GM18517 (cell line): Measurements from ENCODE around the gene OSBPL10.

Source experiments
- ATAC-seq: cut with Tn5 transposase; IDR thresholded peaks from one replicate; pipeline ENCODE4 v1.9.1; 2021; ENCODE audit warnings: mild to moderate bottlenecking, moderate library complexity; ENCODE audit not compliant: unreplicated experiment

Gene OSBPL10

DNA sequence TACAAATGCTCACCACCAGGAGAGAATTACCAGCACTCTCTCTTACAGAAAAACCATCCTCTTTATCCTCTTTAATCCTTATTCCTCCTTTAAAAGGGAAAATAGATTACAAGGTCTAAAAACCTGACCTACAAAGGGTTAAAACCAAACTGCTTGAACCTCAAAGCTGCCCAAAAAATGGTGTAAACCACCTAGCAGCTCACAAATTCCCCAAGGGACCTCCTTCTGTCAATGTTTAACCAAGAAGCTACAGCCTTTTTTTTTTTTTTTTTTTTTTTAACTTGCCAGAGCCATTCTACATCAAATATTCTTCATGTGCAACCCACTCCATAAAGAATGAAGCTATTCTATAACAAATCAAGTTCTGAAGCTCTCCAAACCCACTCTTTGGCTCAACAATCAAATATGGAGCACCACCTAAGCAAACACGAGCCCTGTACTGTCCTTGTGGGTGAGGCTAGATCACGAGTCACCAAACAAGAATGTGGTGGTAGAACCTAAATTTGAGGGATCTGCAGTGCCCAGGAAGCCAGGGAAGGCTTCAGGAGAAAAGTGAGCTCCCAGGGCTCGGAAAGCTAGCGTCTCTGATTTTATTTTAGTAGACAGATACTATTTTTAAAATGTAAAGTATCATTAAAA is 20.1 kb downstream of the OSBPL10 start:
- ATAC-seq, result peak; percentile 66

DNA sequence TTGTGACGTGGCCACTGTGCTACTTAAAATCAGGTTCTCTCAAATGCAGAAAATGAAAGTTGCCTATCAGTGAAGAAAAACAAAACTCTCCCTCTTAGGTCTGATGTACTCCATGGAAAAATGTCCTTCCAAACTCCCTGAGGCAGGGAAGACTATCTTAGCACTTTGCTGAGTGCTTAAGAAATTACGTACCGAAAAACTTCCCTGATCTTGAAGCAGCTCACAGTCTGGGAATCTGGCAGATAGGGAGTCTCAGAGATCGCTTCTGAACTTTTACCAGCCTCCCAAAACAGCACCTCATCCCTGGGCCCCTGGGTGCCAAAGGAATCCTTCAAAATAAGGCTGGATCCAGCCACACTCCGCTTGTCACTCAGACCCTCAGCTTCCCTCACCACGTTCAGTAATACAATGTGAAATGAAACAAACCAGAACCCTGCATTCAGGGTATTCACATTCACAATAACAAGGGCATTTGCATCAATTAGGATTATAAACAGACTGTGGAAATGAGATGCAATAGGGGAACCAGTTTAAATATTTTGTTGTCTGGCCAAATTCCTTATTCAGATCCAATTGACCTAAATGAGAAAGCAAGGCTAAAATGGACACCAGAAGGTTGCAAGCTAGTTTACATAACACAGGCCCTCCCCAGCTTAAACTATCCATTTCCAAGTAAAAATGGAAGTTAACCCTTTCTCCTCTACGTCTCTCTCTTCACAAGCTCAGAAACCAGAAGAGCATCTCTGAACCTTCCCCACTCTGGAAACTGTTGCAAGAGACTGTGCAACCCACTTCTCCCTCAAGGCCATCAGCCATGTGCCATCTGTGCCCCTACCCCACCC is 20.9 kb downstream of the OSBPL10 start:
- ATAC-seq, result peak; percentile 33

- ATAC-seq, result no peak
Measured at GRCh38 chr3:31959251-31959650, 21.8 kb downstream of the OSBPL10 start.

- no peak for ATAC-seq
Measured at GRCh38 chr3:31958701-31959152, 22.3 kb downstream of the OSBPL10 start.

DNA sequence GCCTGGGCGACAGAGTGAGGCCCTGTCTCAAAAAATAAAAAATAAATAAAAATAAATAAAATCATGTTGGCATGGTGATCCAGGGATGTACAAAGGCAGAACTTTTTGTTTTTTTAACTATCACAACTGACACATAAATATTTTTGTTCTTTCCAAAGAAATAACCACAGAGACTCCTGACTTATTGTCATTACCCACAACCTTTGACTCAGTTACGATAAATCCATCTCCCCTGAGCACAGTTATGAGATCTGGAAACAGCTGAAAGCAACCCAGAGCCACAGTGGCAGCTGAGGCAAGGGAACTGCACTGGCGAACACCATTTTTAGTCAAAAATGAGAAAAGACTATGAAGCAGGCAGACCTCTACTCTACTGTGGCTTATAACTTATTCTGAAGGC is 24.0 kb downstream of the OSBPL10 start:
- ATAC-seq, result no peak

GRCh38 chr3:31955581-31955980 is 25.5 kb downstream of the OSBPL10 start:
- ATAC-seq, result no peak

DNA sequence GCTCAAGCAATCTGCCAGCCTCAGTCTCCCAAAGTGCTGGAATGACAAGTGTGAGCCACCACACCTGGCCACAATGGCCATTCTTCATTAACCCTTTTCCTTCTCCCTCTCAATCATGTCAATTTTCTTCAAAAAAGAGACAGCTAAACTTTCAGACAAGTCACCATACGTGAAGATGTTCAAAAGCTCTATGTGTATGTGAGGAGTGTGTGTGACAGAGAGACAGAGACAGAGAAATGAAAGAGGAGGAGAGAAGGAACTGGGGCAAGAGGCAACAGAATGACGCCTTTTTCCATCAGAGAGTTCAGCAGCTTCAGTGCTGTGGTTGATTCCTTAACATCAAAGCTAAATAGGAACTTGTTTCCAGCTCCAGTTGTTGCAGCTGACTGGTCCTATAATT is 27.4 kb downstream of the OSBPL10 start:
- ATAC-seq, result no peak

DNA sequence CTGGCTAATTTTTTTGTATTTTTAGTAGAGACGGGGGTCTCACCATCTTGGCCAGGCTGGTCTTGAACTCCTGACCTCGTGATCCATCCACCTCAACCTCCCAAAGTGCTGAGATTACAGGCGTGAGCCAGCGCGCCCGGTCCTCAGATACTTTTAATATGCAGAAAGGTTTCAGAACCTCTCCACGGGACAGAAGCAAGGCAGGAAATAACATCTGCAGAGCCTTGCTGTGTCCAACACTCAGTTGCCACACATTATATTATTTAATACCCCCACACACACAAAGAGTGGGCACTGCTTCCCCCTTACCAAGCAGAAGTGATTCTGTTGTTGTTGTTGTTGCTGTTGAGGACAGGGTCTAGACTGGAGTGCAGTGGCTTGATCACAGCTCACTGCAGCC is 28.0 kb downstream of the OSBPL10 start:
- ATAC-seq, result no peak

DNA sequence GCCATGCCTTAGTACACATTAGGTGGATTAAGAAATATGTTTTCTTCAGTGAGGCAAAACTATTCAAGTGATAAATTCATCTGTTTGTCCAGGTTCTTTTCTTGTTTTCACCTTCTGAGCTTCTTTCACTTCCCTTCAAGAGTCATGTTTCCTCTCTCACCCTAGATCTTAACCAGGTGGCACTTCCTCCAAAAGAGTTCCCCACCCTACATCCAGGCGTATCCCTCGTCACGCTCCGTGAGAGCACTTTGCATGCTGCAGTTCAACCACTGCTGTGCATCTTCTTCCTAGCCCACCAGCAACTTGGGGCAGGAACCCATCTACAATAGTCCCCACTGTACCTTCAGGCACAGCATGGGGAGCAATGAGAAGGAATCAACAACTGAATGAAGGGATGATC is 28.9 kb downstream of the OSBPL10 start:
- ATAC-seq, result peak; percentile 88

DNA sequence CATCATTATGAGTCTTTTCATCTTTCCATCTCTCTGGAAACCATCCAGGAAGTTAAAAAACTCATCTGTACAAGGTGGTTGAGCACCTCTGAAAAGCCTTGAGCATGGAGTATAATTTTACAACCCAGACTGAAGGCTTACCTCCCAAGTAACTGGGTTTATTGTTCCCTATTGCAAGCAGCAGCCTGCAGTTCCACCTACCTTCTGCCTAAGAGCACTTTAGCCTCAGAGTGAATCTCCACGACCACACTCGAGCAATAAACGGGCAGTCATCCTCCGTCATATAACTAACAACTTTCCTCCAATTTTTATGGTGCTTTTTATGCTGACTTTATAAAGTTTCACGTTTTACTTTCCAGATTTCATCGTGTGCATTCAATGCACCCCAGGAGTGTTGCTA is 32.8 kb downstream of the OSBPL10 start:
- no peak for ATAC-seq

- no peak for ATAC-seq
Measured at GRCh38 chr3:31947671-31948091, 33.4 kb downstream of the OSBPL10 start.

- ATAC-seq, result no peak
Measured at GRCh38 chr3:31947162-31947561, 33.9 kb downstream of the OSBPL10 start.

DNA sequence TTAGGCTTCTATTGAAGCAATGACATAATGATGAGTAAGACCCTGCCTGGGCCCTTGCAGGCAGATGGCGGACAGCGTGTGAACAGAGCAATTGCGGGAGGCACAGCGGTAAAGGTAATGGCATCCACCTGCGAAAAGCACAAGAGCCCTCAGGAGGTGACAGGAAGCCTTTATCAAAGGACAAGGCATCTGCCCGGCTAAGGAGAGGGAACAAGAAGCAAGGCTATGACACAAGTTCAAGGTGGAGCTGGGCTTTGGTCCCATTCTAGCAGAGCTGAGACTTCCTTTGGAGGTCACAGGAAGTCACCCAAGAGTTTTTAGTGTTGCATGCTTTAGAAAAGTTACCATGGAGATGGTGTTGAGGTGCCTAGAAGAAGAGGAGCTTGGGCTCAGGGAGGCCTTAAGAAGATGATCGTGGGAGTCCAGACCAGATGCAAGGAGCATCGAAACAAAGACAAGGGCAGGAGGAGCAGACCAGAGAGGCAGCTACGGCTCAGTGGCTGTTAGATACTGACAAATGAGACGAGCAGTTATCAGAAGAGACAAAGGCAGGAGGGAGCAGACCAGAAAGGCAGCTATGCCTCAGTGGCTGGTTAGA is 34.5 kb downstream of the OSBPL10 start:
- no peak for ATAC-seq

DNA sequence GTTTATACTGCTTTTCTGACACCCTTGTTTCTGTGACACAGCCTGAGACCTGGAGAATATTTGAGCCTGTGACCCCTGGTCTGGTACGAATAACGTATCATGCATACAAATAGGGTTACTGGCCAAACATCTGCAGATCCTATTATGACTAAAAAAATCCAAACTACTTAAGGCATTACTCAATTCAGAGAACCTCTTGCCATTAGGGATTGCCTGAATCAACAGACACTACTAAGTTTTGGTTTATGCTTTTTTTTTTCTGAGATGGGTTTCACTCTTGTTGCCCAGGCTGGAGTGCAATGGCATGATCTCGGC is 35.4 kb downstream of the OSBPL10 start:
- no peak for ATAC-seq

- ATAC-seq, result no peak
Measured at GRCh38 chr3:31943041-31943440, 38.0 kb downstream of the OSBPL10 start.

- ATAC-seq, result no peak
Measured at GRCh38 chr3:31942446-31942845, 38.6 kb downstream of the OSBPL10 start.

DNA sequence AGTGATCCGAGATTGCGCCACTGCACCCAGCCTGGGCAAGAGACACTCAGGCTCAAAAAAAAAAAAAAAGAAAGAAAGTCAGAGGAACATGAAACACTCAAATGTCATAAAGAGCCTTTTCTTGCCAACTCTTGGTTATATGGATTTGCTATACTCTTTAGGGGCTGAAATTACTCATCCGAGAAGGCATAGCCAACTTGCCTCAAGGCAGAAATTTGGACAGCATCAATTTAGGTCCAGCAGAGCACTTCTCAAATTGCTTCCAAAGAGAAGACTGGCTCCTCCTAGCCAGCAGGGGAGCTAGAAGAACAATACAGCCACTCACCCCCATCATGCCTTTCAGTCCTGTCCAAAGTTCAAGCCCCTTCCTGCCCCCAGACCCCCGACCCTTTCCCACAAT is 43.8 kb downstream of the OSBPL10 start:
- no peak for ATAC-seq

DNA sequence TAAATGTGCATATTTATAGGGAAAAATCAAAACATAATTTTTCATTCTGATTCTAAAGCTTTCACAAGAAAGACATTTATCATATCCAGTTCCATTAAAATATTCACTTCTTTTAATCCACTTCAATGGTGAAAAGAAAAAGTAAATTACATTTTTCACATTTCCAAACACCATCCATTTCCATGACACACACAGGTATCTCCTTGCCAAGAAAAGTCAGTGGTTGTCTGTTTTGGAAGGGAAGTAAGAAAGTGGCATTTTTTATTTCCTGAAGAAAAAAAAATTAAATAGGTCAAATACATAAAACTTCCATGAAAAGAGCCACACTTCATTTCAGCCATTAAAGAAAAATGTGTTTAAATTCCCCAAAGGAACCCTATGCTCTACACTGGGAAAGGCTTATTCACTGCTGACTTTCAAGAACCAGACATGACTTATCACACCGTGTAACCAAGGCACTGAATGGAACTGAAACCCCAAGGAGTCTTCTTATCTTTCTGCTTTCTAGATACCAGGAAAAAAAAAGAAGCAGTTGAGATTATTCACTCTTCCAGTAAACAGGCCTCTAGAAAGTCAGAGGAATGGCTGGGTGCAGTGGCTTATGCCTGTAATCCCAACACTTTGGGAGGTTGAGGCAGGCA is 44.5 kb downstream of the OSBPL10 start:
- ATAC-seq, result no peak

- ATAC-seq, result no peak
Measured at GRCh38 chr3:31934866-31935265, 46.2 kb downstream of the OSBPL10 start.

GRCh38 chr3:31934018-31934417 is 47.0 kb downstream of the OSBPL10 start:
- ATAC-seq, result no peak

- no peak for ATAC-seq
Measured at GRCh38 chr3:31932990-31933389, 48.1 kb downstream of the OSBPL10 start.
